HG02852 (cell line): ENCODE results near the gene CR1.
"Not testable (repeated sequence)": the region's sequence is repeated elsewhere in the genome, so short reads cannot be mapped to it uniquely, and the experiment has no call there.

Experiments
- ATAC-seq: cut with Tn5 transposase; IDR thresholded peaks from one replicate; pipeline ENCODE4 v1.9.1; 2021; ENCODE audit warnings: mild to moderate bottlenecking, moderate library complexity; ENCODE audit not compliant: unreplicated experiment

Gene CR1

DNA sequence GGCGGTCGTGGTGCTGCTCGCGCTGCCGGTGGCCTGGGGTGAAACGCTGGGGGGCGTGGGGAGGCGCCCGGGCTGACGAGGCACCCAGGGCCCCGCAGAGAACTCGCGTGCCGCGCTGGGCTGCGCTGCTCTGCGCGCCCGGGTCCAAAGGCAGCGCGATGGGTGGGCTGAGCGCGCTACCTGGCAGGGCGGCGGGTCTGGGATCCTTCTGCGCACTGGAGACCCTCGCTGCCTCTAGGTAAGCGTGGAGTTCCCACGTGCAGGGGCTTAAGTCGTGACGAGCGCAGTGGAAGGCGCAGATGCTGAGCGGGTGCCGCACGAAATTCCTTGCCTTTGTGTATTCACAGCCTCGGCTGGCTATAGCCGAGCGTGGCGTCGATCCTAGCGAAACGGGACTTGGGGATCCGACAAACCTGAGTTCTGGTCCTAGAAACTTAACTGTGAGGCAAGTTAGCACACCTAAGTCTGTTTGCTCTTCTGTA is 173.6 kb downstream of the CR1 start:
- ATAC-seq: no peak

- no peak for ATAC-seq
Observed at GRCh38 chr1:207670192-207670591, 174.2 kb downstream of the CR1 start.

GRCh38 chr1:207670997-207671396 is 175.0 kb downstream of the CR1 start:
- ATAC-seq: no peak

DNA sequence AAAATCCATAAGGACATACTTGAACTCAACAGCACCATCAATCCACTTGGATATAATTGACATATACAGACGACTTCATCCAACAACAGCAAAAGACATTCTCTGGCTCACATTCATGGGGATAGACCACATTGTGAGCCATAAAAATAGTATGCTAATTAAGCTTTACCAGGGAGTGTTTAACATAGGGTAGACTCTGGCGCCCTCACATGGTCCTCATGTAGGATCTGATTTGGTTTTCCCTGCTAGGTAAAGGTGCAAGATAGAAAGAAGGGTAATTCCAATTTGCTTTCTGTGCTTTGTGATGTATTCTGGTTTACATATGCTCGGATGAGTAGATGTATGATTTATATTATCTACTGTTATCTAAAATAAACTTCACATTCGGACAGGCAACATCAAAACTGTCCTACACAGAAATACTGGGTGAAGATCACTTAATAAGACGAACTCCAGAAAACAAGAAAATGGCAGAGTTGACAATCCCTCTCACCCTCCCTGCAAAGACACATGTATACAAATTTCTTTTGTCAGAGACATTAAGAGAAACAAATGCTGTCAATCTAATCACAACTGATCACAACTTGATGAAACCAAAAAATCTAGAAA is 176.7 kb downstream of the CR1 start:
- no peak for ATAC-seq

- no peak for ATAC-seq
Observed at GRCh38 chr1:207673399-207673798, 177.4 kb downstream of the CR1 start.

- no peak for ATAC-seq
Observed at GRCh38 chr1:207676153-207676552, 180.2 kb downstream of the CR1 start.

DNA sequence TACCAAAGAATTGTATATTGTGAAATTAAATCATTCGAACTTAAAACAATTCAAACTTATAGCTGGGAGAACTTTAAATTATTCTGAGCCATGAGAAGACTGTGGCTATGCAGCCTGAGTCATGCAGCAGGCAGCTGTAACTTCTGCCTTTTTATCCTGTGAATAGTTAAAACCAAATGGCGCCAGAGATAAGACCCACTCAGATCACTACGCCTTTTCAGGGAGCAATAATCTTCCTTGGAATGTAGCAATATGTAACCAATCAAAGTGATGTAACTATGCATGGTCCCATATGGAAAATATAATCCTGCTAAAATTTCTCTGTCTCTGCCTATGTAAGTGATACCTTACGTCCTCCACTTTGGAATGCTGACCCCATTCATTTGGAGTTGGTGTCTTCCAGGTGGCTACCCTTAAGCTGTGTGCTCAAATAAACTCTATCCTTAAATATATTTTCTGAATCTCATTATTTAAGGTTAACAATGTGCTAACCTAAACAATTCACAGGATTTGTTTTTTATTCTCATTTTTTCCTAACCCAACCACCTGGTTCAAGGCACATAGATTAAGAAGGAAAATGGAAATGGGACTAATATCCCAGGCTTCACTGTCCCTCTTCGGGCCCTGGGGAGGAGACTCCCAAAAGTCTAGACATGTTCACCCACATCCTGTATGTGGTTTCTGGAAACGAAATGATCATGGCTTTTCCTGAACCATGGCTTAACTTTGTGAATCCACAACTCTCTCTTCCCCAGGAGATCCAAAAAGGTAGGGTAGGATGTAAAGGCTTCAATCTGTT is 184.8 kb downstream of the CR1 start:
- ATAC-seq: not testable (repeated sequence)

GRCh38 chr1:207682872-207683434 is 187.0 kb downstream of the CR1 start:
- ATAC-seq: not testable (repeated sequence)

- not testable (repeated sequence) for ATAC-seq
Observed at GRCh38 chr1:207690551-207690950, 194.6 kb downstream of the CR1 start.

- ATAC-seq: no peak
Observed at GRCh38 chr1:207691010-207691409, 195.1 kb downstream of the CR1 start.
